ENCODE results near the gene FAM117A. TPM values are rescaled to one million over a fixed set of nuclear protein-coding genes. Genes with fewer than 3 reads are reported as not detected.

FAM117A gene
- total and polyA plus RNA-seq, 2 of the 4 experiments (the other 2 are of a cell fraction): 0.72 to 3.4 TPM

GRCh38 chr17:49690256-49690655 is 73.7 kb downstream of the FAM117A start:
- Histone ChIP-seq H4K91ac (ENCODE audit: insufficient read depth, low read depth, low read length) (no peak overlapping the region), H2BK20ac (ENCODE audit: low read depth, low read length) (no peak overlapping the region), H3K27ac (ENCODE audit: insufficient read depth, low read length) (no peak overlapping the region), H3K36me3 (ENCODE audit: control insufficient read depth, insufficient read depth, low read length) (no peaks in the 10 kb centered on the region), H3K14ac (replicated peaks; ENCODE audit: low read depth, low read length) (no peak overlapping the region), H3K9ac (ENCODE audit: low read depth, low read length) (no peak overlapping the region), H4K20me1 (ENCODE audit: insufficient read depth, low read length) (no peaks in the 10 kb centered on the region), H2BK5ac (ENCODE audit: low read depth, low read length, poor library complexity, severe bottlenecking) (no peak overlapping the region), H3K4me3 (ENCODE audit: insufficient read depth, low read depth, low read length) (no peak overlapping the region), H3K27me3 (ENCODE audit: control insufficient read depth, insufficient read depth, low read length) (peaks cover 4% of the 10 kb centered on the region), H2BK120ac (ENCODE audit: low read depth, low read length) (no peak overlapping the region), H3K4ac (ENCODE audit: low read depth, low read length) (no peak overlapping the region), H2AFZ (replicated peaks; ENCODE audit: low read length, poor library complexity) (no peak overlapping the region), H4K8ac (ENCODE audit: low read depth in 2 of 2, low read length in 2 of 2) (no peak overlapping the region), H4K5ac (ENCODE audit: low read depth, low read length) (no peak overlapping the region), H2BK15ac (ENCODE audit: low read depth, low read length) (no peak overlapping the region), H3K9me1 (ENCODE audit: insufficient read depth, low read length) (peaks cover 8% of the 10 kb centered on the region; the same call in 1 of the 2 replicates), H3K9me3 (ENCODE audit: control insufficient read depth, insufficient read depth, low read length) (no peaks in the 10 kb centered on the region), H3K18ac (ENCODE audit: low read depth, low read length) (no peak overlapping the region), H2AK5ac (ENCODE audit: low read depth, low read length) (no peak overlapping the region), H3K4me1 (ENCODE audit: control insufficient read depth, insufficient read depth, low read length) (peaks cover 2% of the 10 kb centered on the region; the same call in 1 of the 2 replicates), H3K56ac (ENCODE audit: extremely low read depth, insufficient read depth, low read length) (no peak overlapping the region), H3K23ac (ENCODE audit: low read depth, low read length) (no peak overlapping the region), H3K79me1 (ENCODE audit: low read depth in 1 of 2, low read length in 2 of 2) (no peaks in the 10 kb centered on the region), H3K4me2 (ENCODE audit: low read depth, low read length) (no peak overlapping the region), H2AK9ac (replicated peaks; ENCODE audit: low read depth, low read length, poor library complexity) (no peak overlapping the region)
- DNase-seq (no peak), ATAC-seq (ENCODE audit: low read depth) (no peak)
- dilution Hi-C loops (cut with HindIII; ENCODE audit: low sequenced_read_pairs, unreplicated experiment) (no loop called here), intact Hi-C loops (cut with micrococcal nuclease) (no loop called here), in situ Hi-C loops (cut with MboI; ENCODE audit: low sequenced_read_pairs) (no loop called here)
- ChIA-PET POLR2A (ENCODE audit: unreplicated experiment) (no interaction called here), CTCF (no interaction called here)
- no peak for TF ChIP-seq RCOR1 (IDR thresholded peaks at IDR 0.05; ENCODE audit: insufficient replicate concordance, low read length)
- TF ChIP-seq MAZ (IDR thresholded peaks at IDR 0.05; ENCODE audit: borderline replicate concordance, low read depth, low read length): no peak
- TF ChIP-seq, protein P1, sequence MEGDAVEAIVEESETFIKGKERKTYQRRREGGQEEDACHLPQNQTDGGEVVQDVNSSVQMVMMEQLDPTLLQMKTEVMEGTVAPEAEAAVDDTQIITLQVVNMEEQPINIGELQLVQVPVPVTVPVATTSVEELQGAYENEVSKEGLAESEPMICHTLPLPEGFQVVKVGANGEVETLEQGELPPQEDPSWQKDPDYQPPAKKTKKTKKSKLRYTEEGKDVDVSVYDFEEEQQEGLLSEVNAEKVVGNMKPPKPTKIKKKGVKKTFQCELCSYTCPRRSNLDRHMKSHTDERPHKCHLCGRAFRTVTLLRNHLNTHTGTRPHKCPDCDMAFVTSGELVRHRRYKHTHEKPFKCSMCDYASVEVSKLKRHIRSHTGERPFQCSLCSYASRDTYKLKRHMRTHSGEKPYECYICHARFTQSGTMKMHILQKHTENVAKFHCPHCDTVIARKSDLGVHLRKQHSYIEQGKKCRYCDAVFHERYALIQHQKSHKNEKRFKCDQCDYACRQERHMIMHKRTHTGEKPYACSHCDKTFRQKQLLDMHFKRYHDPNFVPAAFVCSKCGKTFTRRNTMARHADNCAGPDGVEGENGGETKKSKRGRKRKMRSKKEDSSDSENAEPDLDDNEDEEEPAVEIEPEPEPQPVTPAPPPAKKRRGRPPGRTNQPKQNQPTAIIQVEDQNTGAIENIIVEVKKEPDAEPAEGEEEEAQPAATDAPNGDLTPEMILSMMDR (conservative IDR thresholded peaks at IDR 0.05; ENCODE audit: low read depth, low read length): no peak
- no peak for TF ChIP-seq SMC3 (IDR thresholded peaks at IDR 0.05; ENCODE audit: low read depth, low read length)
- TF ChIP-seq NFE2L2 (IDR thresholded peaks at IDR 0.05; ENCODE audit: low read depth, low read length): no peak
- WGBS, 2 experiments (ENCODE audit: extremely low coverage in 2 of 2, insufficient read length in 1 of 2): 89% methylated on average over 1 of the region's 2 CpGs; no CpG with 5 or more reads in 1 of the 2 experiments
- no TSS peak for BruUV-seq (replicated peaks)
